Measurements from ENCODE around the gene SNX11. TPM values are rescaled to one million over a fixed set of nuclear protein-coding genes. Genes with fewer than 3 reads are reported as not detected.

Gene SNX11, protein sequence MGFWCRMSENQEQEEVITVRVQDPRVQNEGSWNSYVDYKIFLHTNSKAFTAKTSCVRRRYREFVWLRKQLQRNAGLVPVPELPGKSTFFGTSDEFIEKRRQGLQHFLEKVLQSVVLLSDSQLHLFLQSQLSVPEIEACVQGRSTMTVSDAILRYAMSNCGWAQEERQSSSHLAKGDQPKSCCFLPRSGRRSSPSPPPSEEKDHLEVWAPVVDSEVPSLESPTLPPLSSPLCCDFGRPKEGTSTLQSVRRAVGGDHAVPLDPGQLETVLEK
- 11.9 and 12.1 TPM in 2 replicates for total RNA-seq

GRCh38 chr17:48107137-48108055, at the start of gene SNX11:
TSS of gene SNX11 (plus strand) at chr17:48107766. CDS start at chr17:48112044, 4,278 bp downstream.

DNA sequence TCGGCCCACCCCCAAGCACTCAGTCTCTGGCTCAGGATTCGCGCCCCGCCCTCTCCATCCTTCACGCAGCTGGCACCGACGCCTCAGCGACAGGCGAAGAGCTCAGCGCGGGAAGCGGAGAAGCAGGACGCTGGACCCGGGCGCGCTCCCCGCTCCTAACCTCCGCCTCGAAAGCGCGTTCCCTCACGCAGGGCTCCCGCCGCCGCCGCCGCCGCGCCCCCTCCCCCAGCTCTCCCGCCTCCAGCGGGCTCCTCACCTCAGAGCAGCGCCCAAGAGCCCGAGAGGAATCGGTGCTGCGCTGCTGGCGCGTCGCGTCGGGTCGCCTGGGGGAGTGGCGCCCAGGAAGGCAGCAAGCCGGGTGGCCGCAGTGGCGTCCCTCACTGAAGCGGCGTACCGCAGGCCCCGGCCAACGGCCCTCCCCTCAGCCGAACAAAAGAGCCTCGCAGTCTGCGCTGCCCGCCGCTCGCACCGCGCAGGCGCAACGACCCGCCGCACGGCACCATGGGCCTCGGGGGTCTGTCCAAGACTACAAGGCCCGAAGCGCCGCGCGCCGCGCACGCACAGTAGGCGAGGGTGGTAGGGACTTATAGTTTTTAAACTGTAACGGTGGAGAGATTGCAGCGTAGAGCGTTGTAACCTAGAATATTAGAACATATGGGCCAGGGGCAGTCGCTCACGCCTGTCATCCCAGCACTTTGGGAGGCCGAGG, 6.4 kb upstream of the SNX11 start, which contains the start of gene CBX1:
Gene CBX1 (minus strand): TSS at position 467 of the 709 bp plus-strand sequence. CDS start 24,474 bp downstream, outside the sequence.

Small RNA genes lying within 50 kb of the gene (small RNA-seq; reads per million reads assigned to genes)
- gene AC004477.2 (not detected), gene MIR1203 (not detected), gene RNU6-1201P (not detected)

Other genes starting within 250 kb of the SNX11 start
- gene SP2, start 211.5 kb upstream of the SNX11 start, total RNA-seq, result 2.2 and 2.6 TPM in 2 replicates
- gene PNPO, start 166.2 kb upstream of the SNX11 start, total RNA-seq, result 46.6 and 47.6 TPM in 2 replicates
- gene PRR15L, start 149.9 kb upstream of the SNX11 start, total RNA-seq, result 0.11 TPM in 1 of 2 replicates, not detected in the other
- 51.1 and 55.5 TPM in 2 replicates for gene CDK5RAP3, start 136.7 kb upstream of the SNX11 start, total RNA-seq
- gene COPZ2, start 70.0 kb upstream of the SNX11 start, total RNA-seq, result 174 and 180 TPM in 2 replicates
- gene NFE2L1, start 59.4 kb upstream of the SNX11 start, total RNA-seq, result 150 and 167 TPM in 2 replicates
- gene CBX1, start 6.3 kb upstream of the SNX11 start, total RNA-seq, result 52.4 and 53.0 TPM in 2 replicates

All from articular chondrocyte of knee joint (primary cell).